Activated CD8-positive, alpha-beta T cell treated with anti-CD3 and anti-CD28 coated beads, Interleukin-2, amount 10 ng/mL, durations not matched to agents 7 days and 5 days (primary cell): ENCODE measurements around the gene RGSL1. TPM values are rescaled to one million over a fixed set of nuclear protein-coding genes. Genes with fewer than 3 reads are reported as not detected.
"Not testable (repeated sequence)": the region's sequence is repeated elsewhere in the genome, so short reads cannot be mapped to it uniquely, and the experiment has no call there.

ENCODE experiments used
- ATAC-seq: fragments of 150-1000 bp; cut with Tn5 transposase; one replicate; pipeline ENCODE4 v1.10.0; 2021; ENCODE audit warnings: moderate library complexity
- CTCF ChIA-PET: fragments of 350-600 bp; sonication (Branson Sonifier 250); formaldehyde crosslinking; loops from one replicate; lab custom pipeline; 2021; ENCODE audit warnings: antibody characterized with exemption; lab: Charles Lee
- POLR2A ChIA-PET: fragments of 350-600 bp; sonication (Branson Sonifier 250); formaldehyde crosslinking; loops from one replicate; lab custom pipeline; 2021; ENCODE audit warnings: antibody characterized with exemption; lab: Charles Lee
- DNase-seq: peaks from one replicate; pipeline ENCODE4 v3.0.0-alpha.2; 2020
- H3K27ac Mint-ChIP-seq: one replicate; pipeline ENCODE4 v1.8.0; 2021; ENCODE audit warnings: mild to moderate bottlenecking, mixed read lengths
- H3K27me3 Mint-ChIP-seq: one replicate; pipeline ENCODE4 v1.8.0; 2021; ENCODE audit warnings: low read depth, mixed read lengths
- H3K36me3 Mint-ChIP-seq: one replicate; pipeline ENCODE4 v1.8.0; 2021; ENCODE audit warnings: low read depth, mixed read lengths
- H3K4me1 Mint-ChIP-seq: one replicate; pipeline ENCODE4 v1.8.0; 2021; ENCODE audit warnings: low read depth, mixed read lengths
- H3K4me3 Mint-ChIP-seq: one replicate; pipeline ENCODE4 v1.8.0; 2021; ENCODE audit warnings: mild to moderate bottlenecking, mixed read lengths
- H3K9me3 Mint-ChIP-seq: one replicate; pipeline ENCODE4 v1.8.0; 2022; ENCODE audit warnings: mixed read lengths; ENCODE audit not compliant: insufficient read depth
- total RNA-seq, 2 experiments: library from RNA; stranded (reverse); gene quantifications; one replicate each; pipeline ENCODE4 v1.2.3, GENCODE V29; 2021

The RGSL1 gene
- total RNA-seq, 2 experiments from 2014 or later: not detected

DNA sequence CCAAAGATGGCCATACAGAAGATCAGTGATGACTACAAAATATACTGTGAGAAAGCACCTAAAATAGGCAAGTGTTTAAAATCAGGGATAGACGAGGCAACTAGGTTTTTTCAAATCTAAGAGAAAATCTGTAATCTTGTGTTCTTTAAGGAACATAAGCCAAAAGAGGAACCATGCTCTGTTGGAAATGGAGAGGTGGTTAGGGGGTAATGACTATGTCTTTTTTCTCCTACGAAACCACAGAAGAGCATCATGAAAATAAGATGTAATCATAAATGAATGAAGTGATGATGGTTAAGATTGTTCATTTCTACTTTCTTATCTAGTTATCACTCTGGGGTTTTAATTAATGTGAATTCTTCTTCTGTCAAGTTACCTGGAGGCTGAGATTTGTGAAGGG lies 43.1 kb downstream of the RGSL1 start:
- Mint-ChIP-seq H3K9me3 (no peaks in the 10 kb centered on the region), H3K4me1 (no peaks in the 10 kb centered on the region), H3K36me3 (no peaks in the 10 kb centered on the region), H3K27ac (no peak overlapping the region), H3K4me3 (no peak overlapping the region), H3K27me3 (peaks cover 4% of the 10 kb centered on the region)
- CTCF ChIA-PET: no interaction called here
- POLR2A ChIA-PET: no interaction called here
- no peak for DNase-seq
- no peak for ATAC-seq

DNA sequence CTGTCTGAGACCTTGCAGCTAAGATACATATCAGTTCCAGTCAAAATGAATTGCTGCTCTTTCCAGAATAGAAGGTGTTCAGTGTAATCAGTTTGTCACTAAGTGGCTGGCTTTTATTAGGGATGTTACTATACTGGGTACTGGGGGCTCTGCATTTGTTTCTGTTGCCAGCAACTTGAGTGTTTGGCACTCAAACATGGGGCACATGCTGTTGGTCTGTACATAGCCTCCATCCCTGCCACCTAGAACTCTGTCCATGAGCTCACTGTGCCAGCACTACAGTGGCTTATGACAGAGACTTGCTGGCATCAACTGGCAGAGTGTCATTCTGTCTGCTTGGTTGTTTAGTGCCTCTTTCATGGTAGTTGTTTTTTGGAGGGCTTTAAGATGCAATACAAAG lies 45.1 kb downstream of the RGSL1 start:
- H3K4me3 Mint-ChIP-seq: no peak overlapping the region
- no peaks in the 10 kb centered on the region for H3K9me3 Mint-ChIP-seq
- no peaks in the 10 kb centered on the region for H3K4me1 Mint-ChIP-seq
- ATAC-seq (no peak), DNase-seq (no peak)
- ChIA-PET CTCF (no interaction called here), POLR2A (no interaction called here)
- no peak overlapping the region for H3K27ac Mint-ChIP-seq
- H3K36me3 Mint-ChIP-seq: no peaks in the 10 kb centered on the region
- H3K27me3 Mint-ChIP-seq: peaks cover 7% of the 10 kb centered on the region

DNA sequence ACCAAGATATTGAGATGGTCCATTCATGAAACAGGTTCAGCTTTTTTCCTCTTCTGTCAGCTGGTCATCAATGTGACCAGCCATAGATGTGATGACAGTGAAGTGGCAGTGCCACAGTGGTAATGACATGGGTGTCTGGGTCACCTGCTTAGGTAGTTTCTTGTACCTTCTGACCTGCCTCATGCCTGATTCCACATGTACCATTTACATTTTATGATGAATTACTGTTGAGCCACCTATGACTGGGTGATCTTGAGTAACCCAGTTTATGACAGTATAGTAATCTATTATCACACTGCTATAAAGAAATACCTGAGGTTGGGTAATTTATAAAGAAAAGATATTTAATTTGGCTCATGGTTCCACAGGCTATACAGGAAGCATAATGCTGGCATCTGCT lies 45.7 kb downstream of the RGSL1 start:
- DNase-seq (no peak), ATAC-seq (no peak)
- POLR2A ChIA-PET: no interaction called here
- CTCF ChIA-PET: no interaction called here
- no peaks in the 10 kb centered on the region for H3K36me3 Mint-ChIP-seq
- H3K4me1 Mint-ChIP-seq: no peaks in the 10 kb centered on the region
- H3K27me3 Mint-ChIP-seq: peaks cover 7% of the 10 kb centered on the region
- no peak overlapping the region for H3K27ac Mint-ChIP-seq
- H3K9me3 Mint-ChIP-seq: no peaks in the 10 kb centered on the region
- H3K4me3 Mint-ChIP-seq: no peak overlapping the region

DNA sequence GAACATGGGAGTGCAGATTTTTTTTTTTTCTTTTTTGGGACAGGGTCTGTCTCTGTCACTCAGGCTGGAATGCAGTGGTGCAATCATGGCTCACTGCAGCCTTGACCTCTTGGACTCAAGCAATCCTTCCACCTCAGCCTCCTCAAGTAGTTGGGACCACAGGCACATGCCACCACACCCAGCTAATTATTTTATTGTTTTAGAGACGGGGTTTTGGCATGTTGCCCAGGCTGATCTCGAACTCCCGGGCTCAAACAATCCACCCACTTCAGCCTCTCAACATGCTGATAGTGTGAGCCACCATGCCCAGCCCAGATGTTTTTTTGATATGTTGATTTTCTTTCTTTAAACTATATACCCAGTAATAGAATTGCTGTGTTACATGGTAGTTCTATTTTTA lies 57.7 kb downstream of the RGSL1 start:
- no peaks in the 10 kb centered on the region for H3K9me3 Mint-ChIP-seq
- H3K27ac Mint-ChIP-seq: no peak overlapping the region
- DNase-seq (no peak), ATAC-seq (no peak)
- no peaks in the 10 kb centered on the region for H3K4me1 Mint-ChIP-seq
- ChIA-PET POLR2A (no interaction called here), CTCF (no interaction called here)
- no peak overlapping the region for H3K4me3 Mint-ChIP-seq
- peaks cover 5% of the 10 kb centered on the region for H3K27me3 Mint-ChIP-seq
- H3K36me3 Mint-ChIP-seq: no peaks in the 10 kb centered on the region

DNA sequence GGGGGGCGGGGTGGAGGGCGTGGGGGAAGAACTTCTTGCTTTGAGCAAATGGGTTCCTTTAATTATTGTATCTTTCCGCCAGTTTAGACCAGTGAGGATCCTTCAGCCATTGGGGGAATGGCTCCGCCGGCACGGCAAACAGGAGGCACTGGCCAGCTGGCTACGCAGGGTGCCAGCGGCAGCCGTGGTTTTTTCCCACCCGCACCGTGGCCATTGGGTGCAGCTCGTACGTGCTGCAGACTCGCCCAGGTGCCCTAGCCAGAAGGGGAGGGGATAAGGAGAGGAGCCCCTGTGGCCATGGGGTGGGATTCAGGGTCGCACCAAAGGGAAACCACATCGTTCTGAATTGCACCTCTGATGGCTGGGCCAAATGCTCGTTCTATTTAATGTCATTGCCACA lies 65.6 kb downstream of the RGSL1 start:
- no peaks in the 10 kb centered on the region for H3K4me1 Mint-ChIP-seq
- no peak for ATAC-seq
- H3K27me3 Mint-ChIP-seq: peaks cover 2% of the 10 kb centered on the region
- ChIA-PET POLR2A (no interaction called here), CTCF (no interaction called here)
- H3K4me3 Mint-ChIP-seq: no peak overlapping the region
- no peak for DNase-seq
- H3K36me3 Mint-ChIP-seq: no peaks in the 10 kb centered on the region
- no peaks in the 10 kb centered on the region for H3K9me3 Mint-ChIP-seq
- no peak overlapping the region for H3K27ac Mint-ChIP-seq

DNA sequence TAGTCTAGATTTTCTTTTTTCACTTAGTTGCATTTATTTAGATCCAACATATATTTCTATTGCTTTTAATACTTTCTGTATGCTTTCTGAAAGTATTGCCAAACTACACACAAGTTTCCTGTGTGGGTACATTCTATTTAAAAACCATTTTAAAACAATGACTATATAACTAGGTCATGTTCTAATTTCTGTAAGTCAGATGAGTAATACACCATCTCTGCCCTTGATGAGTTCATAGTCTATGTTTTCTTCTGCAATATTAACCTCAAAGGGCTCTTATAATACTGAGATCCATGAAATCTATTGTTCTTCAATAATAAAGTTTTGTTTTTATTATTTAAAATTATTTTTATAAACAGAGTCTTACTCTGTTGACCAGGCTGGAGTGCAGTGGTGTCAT lies 70.8 kb downstream of the RGSL1 start:
- ChIA-PET CTCF (no interaction called here), POLR2A (no interaction called here)
- ATAC-seq: no peak
- Mint-ChIP-seq H3K27me3 (peaks cover 12% of the 10 kb centered on the region), H3K9me3 (peaks cover 5% of the 10 kb centered on the region), H3K27ac (no peak overlapping the region), H3K4me1 (no peaks in the 10 kb centered on the region), H3K4me3 (no peak overlapping the region), H3K36me3 (no peaks in the 10 kb centered on the region)
- no peak for DNase-seq

DNA sequence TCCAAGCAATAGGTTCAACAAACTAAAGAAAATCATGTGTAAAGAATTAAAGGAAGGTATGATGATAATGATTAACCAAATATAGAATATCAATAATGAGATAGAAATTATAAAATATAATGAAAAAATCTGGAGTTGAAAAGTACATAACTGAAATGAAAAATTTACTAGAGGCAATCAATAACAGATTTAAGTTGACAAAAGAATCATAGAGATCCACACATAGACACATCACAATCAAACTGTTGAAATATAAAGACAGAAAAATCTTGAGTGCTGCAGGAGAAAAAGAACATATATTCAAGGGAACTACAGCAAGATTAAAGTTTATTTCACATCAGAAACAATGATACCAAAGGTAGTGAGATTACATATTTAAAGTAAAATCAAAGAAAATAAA lies 75.4 kb downstream of the RGSL1 start:
- no peak overlapping the region for H3K27ac Mint-ChIP-seq
- H3K4me1 Mint-ChIP-seq: no peaks in the 10 kb centered on the region
- ATAC-seq (no peak), DNase-seq (no peak)
- no peak overlapping the region for H3K4me3 Mint-ChIP-seq
- H3K36me3 Mint-ChIP-seq: no peaks in the 10 kb centered on the region
- ChIA-PET POLR2A (no interaction called here), CTCF (no interaction called here)
- peaks cover 10% of the 10 kb centered on the region for H3K27me3 Mint-ChIP-seq
- peaks cover 15% of the 10 kb centered on the region for H3K9me3 Mint-ChIP-seq

DNA sequence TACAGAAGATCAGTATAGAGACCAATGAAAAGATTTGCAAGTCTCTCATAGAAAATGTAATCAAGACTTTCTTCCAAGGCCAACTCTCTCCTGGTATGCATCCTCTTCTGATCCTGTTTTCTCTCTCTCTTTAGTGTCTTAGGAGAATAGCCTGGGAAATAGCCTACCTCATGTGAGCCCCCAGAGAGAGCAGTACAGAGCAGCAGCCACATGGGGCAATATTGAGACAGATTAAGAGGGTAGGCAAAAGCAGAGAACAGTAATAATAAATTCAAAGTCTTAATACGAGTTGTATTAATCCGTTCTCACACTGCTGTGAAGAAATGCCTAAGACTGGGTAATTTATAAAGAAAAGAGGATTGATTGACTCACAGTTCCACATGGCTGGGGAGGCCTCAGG lies 77.7 kb downstream of the RGSL1 start:
- Mint-ChIP-seq H3K27me3 (peaks cover 11% of the 10 kb centered on the region), H3K9me3 (peaks cover 15% of the 10 kb centered on the region), H3K27ac (no peak overlapping the region), H3K36me3 (no peaks in the 10 kb centered on the region), H3K4me1 (no peaks in the 10 kb centered on the region), H3K4me3 (no peak overlapping the region)
- no peak for DNase-seq
- POLR2A ChIA-PET: no interaction called here
- CTCF ChIA-PET: no interaction called here
- ATAC-seq: no peak

DNA sequence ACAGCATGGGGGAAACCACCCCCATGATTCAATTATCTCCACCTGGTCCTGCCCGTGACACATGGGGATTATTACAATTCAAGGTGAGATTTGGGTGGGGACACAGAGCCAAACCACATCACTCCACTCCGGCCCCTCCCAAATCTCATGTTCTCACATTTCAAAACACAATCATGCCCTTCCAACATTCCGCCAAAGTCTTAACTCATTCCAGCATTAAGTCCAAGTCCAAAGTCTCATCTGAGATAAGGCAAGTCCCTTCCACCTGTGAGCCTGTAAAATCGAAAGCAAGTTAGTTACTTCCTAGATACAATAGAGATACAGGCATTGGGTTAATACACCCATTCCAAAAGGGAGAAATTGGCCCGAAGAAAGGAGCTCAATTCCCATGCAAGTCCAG lies 78.3 kb downstream of the RGSL1 start:
- H3K36me3 Mint-ChIP-seq, H3K27ac Mint-ChIP-seq, CTCF ChIA-PET, H3K4me1 Mint-ChIP-seq, POLR2A ChIA-PET, ATAC-seq, H3K4me3 Mint-ChIP-seq, DNase-seq: not testable (repeated sequence)
- Mint-ChIP-seq H3K27me3 (peaks cover 11% of the 10 kb centered on the region), H3K9me3 (peaks cover 15% of the 10 kb centered on the region)

DNA sequence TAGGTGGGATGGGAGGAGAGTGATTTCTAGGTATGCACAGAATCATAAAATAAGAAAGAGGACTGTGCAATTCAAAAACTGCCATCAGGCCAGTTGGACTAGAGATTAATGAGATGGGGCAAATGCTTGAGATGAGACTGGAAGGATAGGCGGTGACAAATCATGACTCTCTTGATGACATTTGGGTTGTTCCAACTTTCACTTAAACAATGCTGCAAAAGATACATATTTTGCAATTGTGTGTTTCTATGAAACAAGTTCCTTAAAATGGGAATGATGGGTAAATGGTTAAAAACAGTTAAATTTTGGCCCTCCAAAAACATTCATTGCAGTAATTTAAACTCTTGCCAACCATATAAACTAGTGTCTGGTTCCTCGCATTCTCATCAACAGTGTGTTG lies 84.0 kb downstream of the RGSL1 start:
- no peak for DNase-seq
- CTCF ChIA-PET: no interaction called here
- no peak overlapping the region for H3K4me3 Mint-ChIP-seq

DNA sequence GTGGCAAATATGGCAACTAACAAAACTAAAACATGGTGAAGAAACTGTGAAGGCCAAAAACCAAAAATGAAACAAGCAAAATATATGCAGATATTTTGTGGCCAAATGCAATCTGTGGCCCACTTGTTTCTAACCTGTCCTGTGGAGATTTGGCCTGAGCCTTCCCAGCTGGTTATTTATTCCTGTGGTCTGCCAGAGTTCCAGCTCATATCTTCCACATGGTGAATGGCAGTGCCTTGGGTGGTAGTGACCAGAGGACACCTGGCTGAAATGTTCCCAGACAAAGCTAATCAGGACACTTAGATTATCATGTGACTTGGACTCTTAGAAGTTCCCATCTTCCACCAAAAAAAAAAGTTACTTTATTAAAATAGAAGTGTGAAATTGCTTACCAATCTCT lies 99.4 kb downstream of the RGSL1 start:
- no peak overlapping the region for H3K4me3 Mint-ChIP-seq
- no peak for ATAC-seq
- H3K27ac Mint-ChIP-seq: no peak overlapping the region
- no peaks in the 10 kb centered on the region for H3K9me3 Mint-ChIP-seq
- ChIA-PET CTCF (no interaction called here), POLR2A (no interaction called here)
- H3K36me3 Mint-ChIP-seq: no peaks in the 10 kb centered on the region
- H3K27me3 Mint-ChIP-seq: peaks cover 8% of the 10 kb centered on the region
- H3K4me1 Mint-ChIP-seq: no peaks in the 10 kb centered on the region
- DNase-seq: no peak

More for the DNA sequence above, 84.0 kb downstream of the RGSL1 start:
- H3K9me3 Mint-ChIP-seq: no peaks in the 10 kb centered on the region
- H3K27me3 Mint-ChIP-seq: peaks cover 10% of the 10 kb centered on the region
- H3K4me1 Mint-ChIP-seq: no peaks in the 10 kb centered on the region
- H3K36me3 Mint-ChIP-seq: no peaks in the 10 kb centered on the region
- no peak overlapping the region for H3K27ac Mint-ChIP-seq
- no peak for ATAC-seq
- POLR2A ChIA-PET: no interaction called here

DNA sequence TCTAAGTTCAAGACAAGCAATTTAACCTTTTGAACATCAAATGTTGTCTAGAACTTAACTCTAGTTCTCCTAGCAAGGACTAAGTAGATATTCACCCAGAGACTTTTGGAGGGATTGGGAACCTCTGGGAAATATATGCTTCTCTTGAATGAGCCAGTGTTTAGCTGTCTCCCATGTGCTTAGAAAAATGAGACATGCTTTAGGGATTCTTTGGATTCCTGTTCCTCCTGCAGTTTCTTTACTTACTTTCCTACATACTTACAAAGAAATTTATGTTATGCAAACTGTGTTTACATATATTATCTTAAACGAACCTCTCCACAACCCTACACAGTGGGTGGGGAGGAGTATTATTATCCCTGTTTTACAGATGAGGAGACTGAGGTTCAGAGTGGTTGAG lies 99.9 kb downstream of the RGSL1 start:
- Mint-ChIP-seq H3K9me3 (no peaks in the 10 kb centered on the region), H3K36me3 (no peaks in the 10 kb centered on the region), H3K4me3 (no peak overlapping the region), H3K27ac (no peak overlapping the region), H3K4me1 (no peaks in the 10 kb centered on the region), H3K27me3 (peaks cover 5% of the 10 kb centered on the region)
- DNase-seq: no peak
- POLR2A ChIA-PET: no interaction called here
- no peak for ATAC-seq
- CTCF ChIA-PET: no interaction called here

DNA sequence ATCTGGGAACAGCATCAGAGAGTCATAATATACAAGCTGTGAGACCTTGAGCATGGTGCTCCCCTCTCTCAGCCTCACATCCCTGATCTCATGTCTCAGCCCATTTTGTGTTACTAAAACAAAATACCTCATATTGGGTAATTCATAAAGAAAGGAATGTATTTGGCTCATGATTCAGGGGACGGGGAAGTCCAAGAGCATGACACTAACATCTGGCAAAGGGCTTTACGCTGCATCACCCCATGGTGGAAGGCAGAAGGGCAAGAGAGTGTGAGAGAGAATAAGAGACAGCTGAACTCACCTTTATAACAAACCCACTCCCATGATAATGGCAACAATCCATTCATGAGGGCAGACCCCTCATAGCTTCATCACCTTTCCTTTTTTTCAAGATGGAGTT lies 102.6 kb downstream of the RGSL1 start:
- Mint-ChIP-seq H3K36me3 (no peaks in the 10 kb centered on the region), H3K27me3 (no peaks in the 10 kb centered on the region)
- no peak for ATAC-seq

More for the DNA sequence above, 102.6 kb downstream of the RGSL1 start:
- ChIA-PET POLR2A (no interaction called here), CTCF (no interaction called here)
- Mint-ChIP-seq H3K4me3 (no peak overlapping the region), H3K27ac (no peak overlapping the region), H3K4me1 (no peaks in the 10 kb centered on the region), H3K9me3 (no peaks in the 10 kb centered on the region)
- DNase-seq: no peak
